Renal cortex interstitium (tissue), 11 donors: ENCODE results near the gene JPT2. TPM values are rescaled to one million over a fixed set of nuclear protein-coding genes. Genes with fewer than 3 reads are reported as not detected.
A peak's percentile ranks its signal among the peaks of the same experiment; 100 is the strongest.

Experiments used
- DNase-seq, 11 donors: peaks; one replicate each; pipeline ENCODE4 v3.0.0-alpha.2; 2013; ENCODE audit warnings: low read depth in 9 of 11, low spot score in 4 of 11; ENCODE audit errors: extremely low read depth in 1 of 11
- polyA plus RNA-seq, 3 donors: library from polyadenylated mRNA; unstranded; fragments of 120-200 nt; gene quantifications; one replicate each; pipeline ENCODE4 v1.2.1, GENCODE V29; 2013; ENCODE audit not compliant: insufficient read length in 3 of 3

JPT2 gene
- polyA plus RNA-seq, 3 donors: 75.6 to 82.4 (median 80.4) TPM

DNA sequence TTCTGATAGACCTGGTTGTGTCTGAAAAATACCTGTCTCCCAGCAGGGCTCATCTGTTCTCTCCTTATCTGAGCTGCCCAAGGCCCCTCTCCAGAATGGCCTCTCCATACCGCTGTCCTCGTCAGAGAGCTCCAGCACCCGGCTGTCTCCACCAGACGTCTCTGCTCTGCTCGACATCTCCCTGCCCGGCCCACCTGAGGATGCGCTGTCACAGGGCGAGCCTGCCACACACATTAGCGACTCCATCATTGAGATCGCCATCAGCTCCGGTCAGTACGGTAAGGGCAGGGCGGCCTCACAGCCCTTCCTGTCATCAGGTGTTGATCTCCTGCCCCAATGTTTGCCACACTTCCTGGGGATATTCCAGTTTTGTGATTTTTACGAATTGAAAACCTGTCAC, 10.2 kb upstream of the JPT2 start:
- DNase-seq: no peak

DNA sequence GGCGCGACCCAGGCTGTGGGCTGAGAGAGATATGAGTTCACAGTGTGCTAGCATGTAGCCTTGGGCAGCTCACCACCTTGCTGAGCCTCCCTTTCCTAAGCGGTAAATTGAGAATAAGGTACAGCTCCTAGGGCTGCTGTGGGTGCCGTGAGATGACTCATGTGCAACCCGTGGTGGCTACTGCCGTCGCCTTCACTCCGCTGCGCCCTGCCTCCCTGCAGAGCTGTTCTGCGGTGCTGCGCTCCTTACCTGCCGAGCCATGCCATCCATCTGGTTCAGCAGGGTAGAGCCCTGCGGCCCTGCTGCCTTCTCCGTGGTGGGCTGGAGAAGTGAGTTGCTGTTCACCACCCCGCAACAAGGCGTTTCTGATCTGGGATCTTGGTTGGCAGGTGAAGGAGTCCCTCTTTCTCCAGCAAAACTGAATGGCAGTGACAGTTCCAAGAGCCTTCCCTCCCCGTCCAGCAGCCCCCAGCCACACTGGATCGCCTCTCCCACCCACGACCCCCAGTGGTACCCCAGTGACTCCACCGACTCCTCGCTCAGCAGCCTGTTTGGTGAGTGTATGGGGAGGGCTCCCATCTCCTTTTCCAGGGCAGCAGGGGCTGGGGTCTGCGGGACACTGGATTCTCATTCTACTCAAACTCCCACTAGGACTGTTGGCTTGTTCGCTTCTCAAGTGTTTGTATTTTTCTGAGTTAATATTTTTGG, 9.3 kb upstream of the JPT2 start:
- DNase-seq: no peak

DNA sequence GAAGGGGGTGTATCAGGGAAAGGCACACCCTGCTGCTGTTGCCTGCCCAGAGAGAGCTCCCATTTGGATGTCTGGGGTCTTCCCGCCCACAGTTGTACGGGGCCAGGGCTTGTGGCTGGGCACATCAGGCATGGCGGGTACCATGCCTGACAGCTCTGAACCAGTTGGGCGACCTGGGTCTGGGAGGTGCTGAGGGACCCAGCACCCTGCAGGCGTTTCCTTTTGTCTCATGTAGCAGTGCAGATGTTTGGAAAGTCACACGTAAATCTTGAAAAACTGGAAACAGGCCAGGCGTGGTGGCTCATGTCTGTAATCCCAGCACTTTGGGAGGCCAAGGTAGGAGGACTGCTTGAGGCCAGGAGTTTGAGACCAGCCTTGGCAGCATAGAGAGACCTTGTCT, 8.4 kb upstream of the JPT2 start:
- DNase-seq: no peak

DNA sequence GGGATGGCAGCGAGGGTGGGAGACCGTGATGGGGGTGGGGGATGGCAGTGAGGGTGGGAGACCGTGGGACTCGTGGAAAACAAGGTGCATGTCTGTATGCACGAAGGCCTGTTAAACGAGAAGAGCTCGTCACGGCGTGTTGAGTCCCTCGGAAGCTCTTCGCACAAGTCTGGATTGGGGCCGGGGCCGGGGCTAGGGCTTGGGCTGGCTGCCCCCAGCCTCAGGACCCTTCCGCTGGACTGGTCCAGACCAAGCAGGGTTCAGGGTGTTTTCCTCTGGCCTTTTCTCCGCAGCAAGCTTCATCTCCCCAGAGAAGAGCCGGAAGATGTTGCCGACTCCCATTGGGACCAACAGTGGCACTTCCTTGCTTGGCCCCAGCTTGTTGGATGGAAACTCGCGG, 7.7 kb upstream of the JPT2 start:
- no peak for DNase-seq

DNA sequence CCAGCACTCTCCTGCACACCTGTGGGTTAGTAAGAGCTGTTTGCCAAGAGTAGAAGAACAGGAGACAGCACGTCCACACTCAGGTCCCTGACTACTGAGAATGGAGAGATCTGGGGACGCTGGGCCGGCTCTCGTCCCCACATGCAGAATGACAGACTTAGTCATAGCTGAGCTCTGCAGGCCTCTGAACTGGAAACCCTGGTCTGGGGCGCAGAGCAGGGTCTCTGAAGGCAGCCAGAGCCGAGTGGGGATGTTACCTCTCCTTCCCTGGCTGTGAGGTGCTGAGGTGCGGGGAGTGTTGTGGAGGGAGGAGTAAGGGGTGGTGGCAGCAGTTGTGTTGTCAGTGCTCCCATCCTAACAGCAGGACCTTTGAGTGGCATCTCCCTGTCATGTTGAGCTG, 7.2 kb upstream of the JPT2 start:
- no peak for DNase-seq

DNA sequence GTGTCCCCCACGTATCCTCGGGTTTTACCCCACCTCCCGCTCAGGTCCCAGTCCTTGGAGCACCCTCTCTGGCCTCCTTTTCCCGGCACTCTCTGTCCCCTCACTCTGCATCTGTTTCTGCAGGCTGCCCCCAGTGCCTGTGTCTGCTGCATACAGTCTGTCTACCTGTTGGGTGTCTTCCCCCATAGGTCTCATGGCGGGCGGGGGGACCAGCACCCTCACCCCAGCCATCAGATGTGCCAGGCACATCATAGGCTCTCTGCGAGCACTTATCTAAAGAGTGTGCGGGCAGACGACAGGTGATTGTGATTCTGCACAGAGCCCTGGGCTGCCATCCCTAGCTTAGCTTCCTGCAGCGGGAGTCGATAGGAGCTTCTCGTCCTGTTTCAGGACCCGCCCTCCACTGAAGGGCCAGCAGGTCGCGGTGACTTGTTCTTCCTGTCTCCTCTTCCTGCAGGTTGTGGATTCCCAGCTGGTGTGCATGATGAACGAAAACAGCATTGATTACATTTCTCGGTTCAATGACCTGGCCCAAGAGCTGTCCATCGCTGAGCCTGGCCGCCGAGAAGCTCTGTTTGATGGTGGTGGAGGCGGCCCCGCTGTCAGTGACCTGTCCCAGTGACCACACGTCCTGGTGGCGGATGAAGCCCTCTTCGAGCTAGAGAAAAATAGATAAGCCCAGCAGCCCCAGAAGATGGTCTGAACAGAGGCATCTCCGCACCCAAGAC, 4.5 kb upstream of the JPT2 start:
- no peak for DNase-seq

DNA sequence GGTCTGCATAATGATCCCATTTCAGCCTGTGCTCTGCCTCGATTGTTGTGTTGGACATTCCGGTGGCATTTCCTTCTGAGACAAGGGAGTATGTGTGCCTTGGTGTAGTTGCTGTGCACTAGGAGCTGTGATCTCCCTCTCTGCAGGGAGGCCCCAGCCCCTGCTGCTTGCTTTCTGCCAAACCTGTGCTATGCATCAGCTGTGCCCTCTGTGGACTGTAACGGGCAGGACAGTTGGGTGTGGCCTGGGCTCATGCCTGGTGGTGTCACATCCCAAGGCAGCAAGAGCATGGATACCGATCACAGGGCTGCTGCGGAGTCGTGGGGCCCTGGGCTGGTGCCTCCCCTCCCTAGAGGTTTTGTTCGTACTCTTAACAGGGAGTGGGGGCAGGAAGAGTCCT, 3.8 kb upstream of the JPT2 start:
- no peak for DNase-seq

DNA sequence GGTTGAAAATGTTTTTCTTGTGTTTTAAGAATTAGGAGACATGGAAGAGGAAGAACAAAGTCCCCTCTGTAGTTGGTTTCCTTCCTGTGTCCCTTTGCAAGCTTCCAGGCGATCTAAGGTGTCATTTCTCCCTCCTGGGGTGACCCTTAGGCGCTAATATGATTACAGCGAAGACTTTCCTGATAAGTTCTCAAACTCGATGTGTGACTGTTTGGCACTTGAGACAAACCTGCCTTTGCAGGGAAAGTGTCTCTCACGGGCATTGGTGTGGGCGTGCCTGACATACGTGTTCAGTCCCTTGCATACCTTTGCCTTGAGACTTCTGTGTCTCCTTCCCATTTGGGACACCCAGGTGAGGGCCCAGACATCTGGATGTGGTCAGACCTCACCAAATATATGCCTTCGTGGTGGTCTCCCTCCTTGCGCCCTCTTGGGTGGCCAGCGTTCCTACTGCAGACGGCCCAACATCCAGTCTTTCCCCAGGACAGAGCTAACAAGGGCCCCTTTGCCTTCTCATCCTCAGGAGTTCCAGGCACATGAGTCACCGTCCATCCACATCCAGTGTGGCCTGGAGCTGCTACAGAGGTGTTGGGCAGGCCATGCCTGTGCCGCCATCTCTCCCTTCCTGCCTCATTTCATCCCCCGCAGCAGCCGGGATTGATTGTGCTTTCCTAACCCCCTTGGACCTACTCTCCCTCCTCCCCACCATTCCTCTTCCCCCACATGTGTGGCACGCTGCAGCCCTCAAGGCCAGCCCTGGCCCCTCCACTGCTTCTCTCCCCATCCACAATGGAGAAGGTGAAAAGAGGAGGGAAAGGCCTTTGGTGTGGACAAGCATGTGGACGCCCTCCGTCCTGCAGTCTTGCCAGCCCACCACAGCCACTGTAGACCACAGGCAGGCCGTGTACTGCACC, 3.1 kb upstream of the JPT2 start:
- DNase-seq: no peak

DNA sequence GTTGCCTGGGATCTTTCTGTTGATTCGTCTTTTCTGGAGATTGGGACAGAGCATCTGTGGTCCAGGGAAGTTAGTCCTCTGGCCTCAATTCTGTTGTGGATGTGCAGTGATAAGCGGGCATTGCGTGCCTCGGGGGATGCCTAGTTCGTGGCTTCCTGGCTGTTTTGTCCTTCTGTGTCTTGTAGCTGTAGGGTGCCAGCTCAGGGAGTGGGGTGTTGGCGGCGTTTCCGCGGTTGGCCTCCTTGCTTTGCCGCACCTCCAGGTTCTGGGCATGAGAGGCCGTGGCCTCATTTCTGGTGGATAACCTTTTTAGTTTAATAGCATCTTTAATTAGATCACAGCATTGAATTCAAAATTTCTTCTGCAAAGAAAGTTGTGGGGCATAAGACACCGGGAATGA, 1.4 kb upstream of the JPT2 start:
- no peak for DNase-seq

DNA sequence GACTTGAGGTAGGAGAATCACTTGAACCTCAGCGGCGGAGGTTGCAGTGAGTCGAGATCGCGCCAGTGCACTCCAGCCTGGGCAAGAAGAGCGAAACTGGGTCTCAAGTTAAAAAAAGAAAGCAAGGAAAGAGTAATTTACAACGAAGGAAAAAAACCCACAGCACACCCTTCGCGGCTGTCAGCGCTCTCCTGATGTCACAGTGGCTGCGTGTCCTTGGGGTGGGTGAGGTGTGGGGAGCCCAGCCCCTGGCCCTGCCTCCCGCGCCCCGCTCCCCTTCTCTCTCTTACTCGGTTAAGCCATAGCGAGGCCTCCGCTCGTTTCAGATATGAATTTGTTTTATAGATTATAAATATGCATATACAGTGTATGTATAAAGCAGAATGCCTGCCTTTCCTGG, 740 bp upstream of the JPT2 start:
- DNase-seq: no peak

DNA sequence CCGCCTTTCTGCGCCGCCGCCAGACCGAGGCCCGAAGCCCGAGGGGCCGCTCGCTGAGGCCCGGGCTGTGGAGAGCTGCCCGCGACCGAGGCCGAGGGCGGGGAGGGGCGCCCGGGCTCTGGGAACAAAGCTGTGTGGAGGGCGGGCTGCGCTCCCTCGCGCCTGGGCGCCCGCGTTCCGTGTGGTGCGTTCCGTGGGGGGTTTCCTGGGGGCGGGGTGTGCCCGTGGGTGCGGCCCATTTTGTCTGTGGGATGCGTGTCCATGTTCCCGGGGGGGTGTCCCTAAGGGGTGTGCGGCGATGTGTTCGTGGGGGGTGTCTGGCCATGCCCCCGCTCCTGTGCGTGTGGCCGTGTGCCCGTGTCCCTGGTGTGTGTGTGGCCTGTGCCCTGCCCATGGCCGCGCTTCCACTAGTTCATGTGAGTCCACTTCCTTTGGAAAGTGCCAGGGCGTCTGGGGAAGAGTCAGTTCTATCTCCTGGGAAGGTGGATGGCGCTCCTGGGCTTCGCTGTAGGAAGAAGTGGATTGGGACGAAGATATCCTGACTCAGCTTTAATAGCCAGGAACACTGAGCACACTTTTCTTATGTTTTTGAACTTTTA, 520 bp downstream of the JPT2 start:
- peak in 3 of 11 donors; percentile 4 to 17 (median 7) for DNase-seq

DNA sequence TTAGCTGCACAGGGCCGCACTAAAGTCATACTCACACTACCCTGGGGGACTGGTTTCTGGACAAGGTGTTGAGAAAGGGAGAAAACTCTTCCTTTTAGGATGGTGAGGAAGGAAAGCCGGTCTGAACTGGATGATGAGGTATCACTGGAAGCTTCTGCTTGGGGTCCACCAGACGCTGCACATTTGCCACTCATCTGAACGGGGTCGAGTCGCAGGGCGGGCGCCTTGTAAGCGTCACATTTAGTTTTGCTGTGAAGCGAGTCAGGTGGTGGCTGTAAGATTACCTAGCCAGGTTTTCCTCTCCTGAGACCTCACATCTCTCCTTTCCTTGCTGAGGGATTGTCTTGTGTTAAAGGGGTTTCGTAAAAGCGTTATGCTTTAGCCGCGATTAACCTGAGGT, 2.3 kb downstream of the JPT2 start:
- DNase-seq: no peak

DNA sequence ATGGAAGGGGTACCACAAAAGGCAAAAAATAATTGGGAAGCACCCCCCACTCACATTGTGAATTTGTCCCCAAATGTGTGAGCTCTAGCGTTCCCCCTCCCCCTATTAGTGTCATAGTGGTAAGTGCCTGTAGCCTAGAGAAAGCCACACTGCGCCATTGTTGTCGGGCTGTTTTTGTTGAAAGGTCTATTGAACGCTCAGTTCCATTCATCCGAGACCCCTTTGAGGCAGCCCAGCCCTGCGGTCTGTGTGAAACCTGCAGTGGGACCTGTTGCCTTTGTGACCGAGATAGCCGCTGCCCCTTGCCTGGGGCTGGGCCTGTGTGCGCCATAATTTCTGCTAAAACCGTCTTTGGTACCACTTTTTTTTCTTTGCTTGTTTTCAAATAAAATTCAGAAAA, 3.0 kb downstream of the JPT2 start:
- DNase-seq: no peak

DNA sequence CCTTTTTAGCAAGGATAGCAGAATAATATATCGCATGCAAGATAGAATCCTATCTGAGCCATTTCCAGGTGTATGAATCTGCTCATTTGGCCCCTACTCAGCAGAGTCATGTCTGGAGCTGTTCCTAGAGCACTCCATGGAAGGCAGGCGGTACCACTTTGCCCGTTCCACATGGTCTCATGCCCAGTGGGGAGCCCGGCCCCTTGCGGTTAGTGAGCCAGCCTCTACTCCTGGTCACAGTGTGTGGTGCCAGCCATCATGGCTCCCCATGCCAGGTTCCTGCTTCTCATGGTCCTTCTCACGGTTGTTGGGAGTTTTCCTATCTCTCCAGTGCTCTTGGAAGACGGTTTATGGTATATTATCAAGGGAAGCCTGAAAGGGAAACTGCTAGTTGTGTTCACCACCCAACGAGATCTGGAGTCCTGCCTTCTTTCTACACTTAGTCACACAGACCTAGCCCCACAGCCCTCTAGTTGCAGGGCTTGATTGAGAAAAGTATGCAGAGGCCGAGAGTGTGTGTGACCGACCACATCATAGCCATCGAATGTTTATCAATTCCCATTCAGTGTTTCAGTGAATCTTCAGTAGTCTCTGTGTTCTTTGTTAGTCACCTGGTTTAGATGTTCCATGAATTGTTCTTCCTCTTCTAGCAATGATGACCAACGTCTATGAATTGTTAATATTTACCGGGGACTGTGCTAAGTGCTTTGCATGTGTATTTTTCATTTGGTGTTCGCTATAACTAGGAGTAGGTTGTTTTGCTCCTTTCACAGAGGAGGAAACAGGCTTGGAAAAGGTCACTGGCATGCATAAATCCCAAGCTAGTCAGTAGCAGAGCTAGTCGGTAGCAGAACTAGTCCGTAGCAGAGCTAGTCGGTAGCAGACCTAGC, 9.6 kb downstream of the JPT2 start:
- no peak for DNase-seq

DNA sequence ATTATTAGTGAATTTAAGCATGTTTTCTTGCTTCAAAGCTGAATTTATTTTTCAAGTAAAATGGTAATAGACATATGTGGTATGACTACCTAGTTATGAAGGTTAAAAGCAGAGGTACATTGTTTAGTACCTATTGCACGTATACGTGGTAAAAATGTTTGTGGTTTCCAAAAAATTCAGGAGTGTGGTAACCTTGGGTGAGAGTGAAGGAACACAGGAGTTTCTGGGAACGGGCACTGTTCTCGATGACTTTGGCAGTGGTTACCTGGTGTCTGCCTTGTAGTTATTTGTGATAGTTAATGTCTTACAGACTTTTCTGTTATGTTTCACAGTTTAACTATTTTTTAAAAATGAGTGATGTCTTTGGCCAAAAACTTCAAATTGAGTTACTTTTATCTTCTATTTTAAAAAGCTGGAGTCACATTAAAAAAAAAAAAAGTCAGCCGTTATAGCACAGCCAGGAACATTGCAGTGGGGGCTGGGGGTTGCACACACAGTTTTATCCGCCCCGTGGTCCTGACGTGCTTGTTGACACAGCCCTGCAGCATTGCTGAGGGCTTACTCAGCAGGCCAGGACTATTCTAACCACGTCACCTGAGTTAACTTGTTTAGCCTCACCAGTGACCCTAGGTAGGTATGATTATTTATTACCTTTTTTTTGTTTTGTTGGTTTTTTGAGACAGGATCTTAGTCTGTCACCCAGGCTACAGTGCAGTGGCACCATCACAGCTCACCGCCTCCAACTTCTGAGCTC, 10.9 kb downstream of the JPT2 start:
- DNase-seq: no peak

DNA sequence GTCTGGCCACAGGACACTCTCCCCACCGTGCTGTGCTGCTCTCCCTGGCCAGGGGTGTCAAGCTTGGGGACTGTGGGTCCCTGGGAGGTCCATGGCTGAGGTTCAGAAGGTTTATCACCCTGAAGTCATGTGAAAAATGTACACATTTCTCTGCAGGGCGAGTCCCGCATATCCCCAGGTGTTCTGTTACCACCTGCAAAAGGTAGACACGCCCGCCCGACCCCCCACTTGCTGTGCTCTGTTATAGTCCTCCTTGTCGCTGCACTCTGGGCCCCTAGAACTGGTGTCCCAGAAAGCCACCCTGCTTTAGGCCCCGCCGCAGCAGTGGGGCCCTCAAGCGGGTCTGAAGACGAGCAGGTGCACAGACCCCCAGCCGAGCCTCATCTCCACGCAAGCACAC, 11.8 kb downstream of the JPT2 start:
- no peak for DNase-seq

DNA sequence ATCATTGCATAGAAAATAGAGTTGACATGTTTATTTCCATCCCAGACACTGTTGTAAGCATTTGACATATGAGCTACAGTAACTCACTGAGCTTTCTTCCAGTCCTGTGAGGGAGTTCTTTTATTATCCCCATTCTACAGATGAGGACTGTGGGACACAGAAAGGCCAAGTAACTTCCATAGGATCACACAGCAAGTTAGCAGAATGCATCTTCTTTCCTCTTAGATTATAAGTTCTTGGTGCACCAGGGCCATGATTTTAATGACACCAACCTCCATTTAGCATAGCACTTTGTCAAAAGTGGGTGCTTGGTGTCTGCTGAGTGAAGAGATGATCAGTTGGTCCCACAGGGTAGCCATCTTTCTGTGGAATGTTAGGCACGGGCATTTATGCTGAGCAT, 12.7 kb downstream of the JPT2 start:
- DNase-seq: no peak

DNA sequence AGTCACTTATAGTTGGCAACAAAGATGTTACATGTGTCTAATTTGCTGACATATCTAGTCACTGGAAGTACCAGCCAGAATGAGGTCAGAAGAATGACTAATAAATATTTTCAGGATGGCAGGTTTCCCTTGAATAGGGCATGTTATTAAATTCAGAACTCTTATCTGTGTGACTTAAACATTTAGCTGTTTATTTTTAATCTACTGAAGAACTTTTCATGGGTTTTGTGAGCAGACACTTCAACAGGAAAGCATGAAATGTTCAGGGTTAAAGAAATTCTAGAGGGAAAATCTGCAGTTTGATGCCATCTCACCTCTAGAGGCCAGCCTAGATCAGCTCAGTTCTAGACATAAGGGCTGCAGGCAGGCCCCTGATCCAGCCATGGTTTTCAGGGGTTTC, 13.2 kb downstream of the JPT2 start:
- DNase-seq: no peak
